Gastroesophageal sphincter (tissue), 4 donors: ENCODE results near the gene GEMIN7. TPM values are rescaled to one million over a fixed set of nuclear protein-coding genes. Genes with fewer than 3 reads are reported as not detected.

Experiments used
- ATAC-seq: fragments of 150-250 bp; one replicate; pipeline ENCODE4 v1.9.1; 2016; ENCODE audit warnings: mild to moderate bottlenecking, moderate library complexity
- H3K27ac ChIP-seq, 4 donors: fragments of 200-600 bp; sonication (generic) in 3 of 4; 1 replicate in 3 of 4; 2 replicates in 1 of 4; pipeline ENCODE4 v1.5.1; 2016 to 2019
- H3K27me3 ChIP-seq: fragments of 200-600 bp; sonication (generic); one replicate; pipeline ENCODE4 v1.5.1; 2019
- H3K36me3 ChIP-seq, 2 donors: fragments of 200-600 bp; sonication (generic); one replicate each; pipeline ENCODE4 v1.5.1; 2019; ENCODE audit warnings: control low read depth in 1 of 2
- H3K4me1 ChIP-seq, 3 donors: fragments of 200-600 bp; sonication (generic); 1 replicate in 2 of 3; 2 replicates in 1 of 3; pipeline ENCODE4 v1.5.1; 2016 to 2019; ENCODE audit warnings: control low read depth in 2 of 3
- H3K4me3 ChIP-seq, 2 donors: fragments of 200-600 bp; sonication (generic); one replicate each; pipeline ENCODE4 v1.5.1; 2019; ENCODE audit warnings: mild to moderate bottlenecking in 1 of 2, moderate library complexity in 1 of 2
- H3K9me3 ChIP-seq, 3 donors: fragments of 200-600 bp; sonication (generic); one replicate each; pipeline ENCODE4 v1.5.1; 2017 to 2019; ENCODE audit warnings: control low read depth in 2 of 3
- CTCF ChIP-seq, 4 experiments: fragments of 200-600 bp in 2 of 4; fragments of 450-650 bp in 2 of 4; sonication (generic) in 1 of 4; IDR thresholded peaks; one replicate each; pipeline ENCODE4 v1.5.1; 2017 to 2019; ENCODE audit warnings: antibody characterized with exemption in 4 of 4, mild to moderate bottlenecking in 2 of 4, moderate library complexity in 2 of 4
- EP300 ChIP-seq: sonication (generic); formaldehyde crosslinking; IDR thresholded peaks from one replicate; pipeline ENCODE4 v1.6.1; 2017; ENCODE audit warnings: antibody characterized with exemption, mild to moderate bottlenecking
- POLR2A ChIP-seq, 2 donors: fragments of 450-650 bp; IDR thresholded peaks; one replicate each; pipeline ENCODE4 v1.6.1; 2017; ENCODE audit warnings: antibody characterized with exemption in 2 of 2, mild to moderate bottlenecking in 2 of 2, moderate library complexity in 1 of 2
- POLR2AphosphoS5 ChIP-seq: sonication (generic); formaldehyde crosslinking; IDR thresholded peaks from one replicate; pipeline ENCODE4 v1.6.1; 2017; ENCODE audit warnings: antibody characterized with exemption
- WGBS, 2 donors: methylation state at CpG; one replicate each; pipeline ENCODE4 v1.1.5; 2018; ENCODE audit warnings: low coverage in 1 of 2; 5-methylcytosine and 5-hydroxymethylcytosine counted together
- total RNA-seq, 4 donors: library from RNA; depleted of rRNA; stranded (reverse); fragments of >200 nt; gene quantifications; one replicate each; pipeline ENCODE4 v1.1.0, GENCODE V29; 2016

GEMIN7 gene
- total RNA-seq, 4 donors from 2014 or later, result 6.4 to 17.6 (median 14.8) TPM

GRCh38 chr19:45071969-45072790 is 6.9 kb upstream of the GEMIN7 start:
- no peaks in the 10 kb centered on the region for H3K9me3 ChIP-seq
- 49 to 56% methylated on average over 2 to 3 of the region's 34 CpGs for WGBS, 2 donors
- peaks cover 0 to 52% of the 10 kb centered on the region in 2 donors for H3K36me3 ChIP-seq
- H3K27me3 ChIP-seq, result no peaks in the 10 kb centered on the region
- TF ChIP-seq EP300 (no peak), POLR2A (IDR thresholded peaks at IDR 0.05) (no peak), POLR2AphosphoS5 (no peak), CTCF (IDR thresholded peaks at IDR 0.05) (no peak)
- no peak overlapping the region for H3K27ac ChIP-seq
- H3K4me1 ChIP-seq, result peaks cover 0 to 27% (median 7%) of the 10 kb centered on the region in 3 donors
- H3K4me3 ChIP-seq, result no peak overlapping the region
- ATAC-seq, result no peak

- no peak for ATAC-seq
- Histone ChIP-seq H3K27me3 (no peaks in the 10 kb centered on the region), H3K4me3 (peak overlapping the region in 1 of 2 donors; percentile 56), H3K4me1 (peaks cover 0 to 42% (median 8%) of the 10 kb centered on the region in 3 donors), H3K27ac (peak overlapping the region in 3 of 4 donors; percentile 24 to 72 (median 69)), H3K36me3 (peaks cover 0 to 25% of the 10 kb centered on the region in 2 donors), H3K9me3 (no peaks in the 10 kb centered on the region)
- TF ChIP-seq POLR2AphosphoS5 (no peak), EP300 (no peak), CTCF (IDR thresholded peaks at IDR 0.05) (no peak), POLR2A (IDR thresholded peaks at IDR 0.05) (no peak)
- 100% methylated on average over 1 of the region's 11 CpGs for WGBS, 2 donors
Measured at GRCh38 chr19:45074744-45075300, 4.2 kb upstream of the GEMIN7 start.

- ATAC-seq, result peak; percentile 62
- peak overlapping the region in 3 of 4 donors; percentile 53 to 72 (median 69) for H3K27ac ChIP-seq
- 19 to 45% methylated on average over 3 to 4 of the region's 26 CpGs for WGBS, 2 donors
- TF ChIP-seq POLR2AphosphoS5 (no peak), EP300 (no peak), CTCF (IDR thresholded peaks at IDR 0.05) (no peak)
- H3K9me3 ChIP-seq, result no peaks in the 10 kb centered on the region
- peak overlapping the region; percentile 6 to 56 for H3K4me3 ChIP-seq
- peaks cover 0 to 49% (median 15%) of the 10 kb centered on the region in 3 donors for H3K4me1 ChIP-seq
- H3K36me3 ChIP-seq, result peaks cover 0 to 19% of the 10 kb centered on the region in 2 donors
- H3K27me3 ChIP-seq, result no peaks in the 10 kb centered on the region
Measured at GRCh38 chr19:45075301-45076028, 3.6 kb upstream of the GEMIN7 start.

GRCh38 chr19:45076029-45076850 is 2.8 kb upstream of the GEMIN7 start, which contains the start of gene ZNF296:
Gene ZNF296, minus strand, starts transcription at chr19:45076478. Its CDS starts 105 bp downstream, at chr19:45076373.
- peaks cover 0 to 57% (median 16%) of the 10 kb centered on the region in 3 donors for H3K4me1 ChIP-seq
- peak within 1 kb of the TSS in 3 of 4 donors; percentile 53 to 72 (median 69) for H3K27ac ChIP-seq
- H3K36me3 ChIP-seq, result peaks cover 0 to 11% of the 10 kb centered on the region in 2 donors
- 1 to 4% methylated on average over 11 to 16 of the region's 81 CpGs for WGBS, 2 donors
- peak; percentile 67 for ATAC-seq
- H3K27me3 ChIP-seq, result no peaks in the 10 kb centered on the region
- H3K9me3 ChIP-seq, result no peaks in the 10 kb centered on the region
- TF ChIP-seq POLR2A (IDR thresholded peaks at IDR 0.05) (peak in 1 of 2 donors; percentile 13), EP300 (no peak)
- peak within 1 kb of the TSS; percentile 6 to 56 for H3K4me3 ChIP-seq
